ENCODE results near the gene EXOC6B.

DNA sequence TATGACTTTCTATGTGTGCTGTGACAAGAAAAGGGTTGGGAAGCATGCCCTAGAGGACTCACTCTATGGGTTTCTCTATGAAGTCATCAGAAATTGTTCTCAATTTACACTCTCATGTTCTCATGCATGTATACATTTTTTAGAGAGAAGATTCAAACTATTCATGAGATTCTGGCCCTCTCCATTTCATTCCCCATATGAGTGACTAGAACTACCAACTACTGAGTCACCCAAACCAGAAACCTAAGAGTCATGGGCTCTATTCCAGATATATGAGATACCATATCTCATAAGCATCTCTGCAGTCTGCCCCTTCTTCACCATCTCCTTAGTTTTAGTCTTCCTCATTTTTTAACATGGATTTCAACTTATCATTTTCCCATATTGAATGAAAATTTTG lies 87.7 kb downstream of the EXOC6B start:
- TF ChIP-seq POLR2AphosphoS5 (IDR thresholded peaks at IDR 0.05; ENCODE audit: borderline replicate concordance, low read depth, low read length) (no peak), EZH2 (IDR thresholded peaks at IDR 0.05) (no peak), FOXP2 (optimal IDR thresholded peaks at IDR 0.05; ENCODE audit: control extremely low read depth, extremely low read length, insufficient read depth) (no peak)

All from SK-N-MC (cell line).